ENCODE results near the gene LMF1. TPM values are rescaled to one million over a fixed set of nuclear protein-coding genes. Genes with fewer than 3 reads are reported as not detected.

Gene LMF1
- total and polyA plus RNA-seq, 2 of the 8 experiments (the other 6 are each of a cell fraction or from before 2014, with no cell fraction given), result 3.5 to 9.1 TPM

DNA sequence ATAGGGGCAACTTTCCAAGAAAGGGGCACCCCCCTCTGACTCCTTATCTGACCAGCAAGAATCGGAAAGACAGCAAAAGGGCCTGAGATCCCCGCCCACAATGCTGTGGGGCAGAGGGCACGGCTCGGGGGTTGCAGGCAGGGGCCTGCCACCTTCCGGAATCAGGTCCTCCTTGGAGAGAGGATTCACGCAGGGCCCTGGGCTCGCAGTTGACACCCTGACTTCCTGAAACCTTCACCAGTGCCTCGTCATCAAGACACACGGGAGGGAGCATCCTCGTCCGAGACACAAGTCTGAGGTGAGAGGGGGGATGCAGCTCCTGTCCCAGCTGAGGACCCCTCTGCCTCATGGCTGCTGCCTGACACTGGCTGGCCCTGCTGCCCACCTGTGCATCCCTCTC is 81.2 kb downstream of the LMF1 start (continued):
- TF ChIP-seq, protein P1, sequence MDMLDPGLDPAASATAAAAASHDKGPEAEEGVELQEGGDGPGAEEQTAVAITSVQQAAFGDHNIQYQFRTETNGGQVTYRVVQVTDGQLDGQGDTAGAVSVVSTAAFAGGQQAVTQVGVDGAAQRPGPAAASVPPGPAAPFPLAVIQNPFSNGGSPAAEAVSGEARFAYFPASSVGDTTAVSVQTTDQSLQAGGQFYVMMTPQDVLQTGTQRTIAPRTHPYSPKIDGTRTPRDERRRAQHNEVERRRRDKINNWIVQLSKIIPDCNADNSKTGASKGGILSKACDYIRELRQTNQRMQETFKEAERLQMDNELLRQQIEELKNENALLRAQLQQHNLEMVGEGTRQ (IDR thresholded peaks at IDR 0.05; ENCODE audit: low read length), result no peak
- TF ChIP-seq TEAD4 (IDR thresholded peaks at IDR 0.05; ENCODE audit: low read depth, low read length) (no peak), SUZ12 (IDR thresholded peaks at IDR 0.05; ENCODE audit: low read length) (no peak), KDM4A (IDR thresholded peaks at IDR 0.05; ENCODE audit: low read depth, low read length, severe bottlenecking) (no peak)

Data from H1 (cell line).